K562 (cell line): Measurements from ENCODE around the gene MICALL2. TPM values are rescaled to one million over a fixed set of nuclear protein-coding genes. Genes with fewer than 3 reads are reported as not detected.

ENCODE experiments used
- C11orf30 ChIP-seq: fragments of 450-650 bp; IDR thresholded peaks from 2 replicates; pipeline ENCODE4 v1.6.1; 2016; ENCODE audit warnings: low read depth, mild to moderate bottlenecking
- DMBX1 ChIP-seq: fragments of 250-450 bp; sonication (Bioruptor Pico); IDR thresholded peaks from 2 replicates; pipeline ENCODE4 v1.8.0; 2022; ENCODE audit warnings: inconsistent platforms, mild to moderate bottlenecking, moderate library complexity, borderline replicate concordance
- KDM1A ChIP-seq, 2 experiments: fragments of 450-650 bp; IDR thresholded peaks; 2 replicates each; pipeline ENCODE4 v1.6.1; 2016; ENCODE audit warnings: mild to moderate bottlenecking in 2 of 2
- LEF1 ChIP-seq: fragments of 450-650 bp; IDR thresholded peaks from 2 replicates; pipeline ENCODE4 v1.6.1; 2016; ENCODE audit warnings: mild to moderate bottlenecking
- NONO ChIP-seq, 2 experiments: fragments of 200-400 bp in 1 of 2; fragments of 450-650 bp in 1 of 2; formaldehyde crosslinking in 1 of 2; IDR thresholded peaks; 2 replicates each; pipeline ENCODE4 v1.6.1; 2017; ENCODE audit warnings: low read depth in 2 of 2, mild to moderate bottlenecking in 2 of 2, moderate library complexity in 2 of 2, low read length in 1 of 2
- SMAD3 ChIP-seq: fragments of 450-650 bp; formaldehyde crosslinking; conservative IDR thresholded peaks from 2 replicates; pipeline ENCODE4 v1.4.0; 2020; ENCODE audit warnings: mild to moderate bottlenecking
- SREBF2 ChIP-seq: sonication (generic); formaldehyde crosslinking; IDR thresholded peaks from 2 replicates; pipeline ENCODE4 v1.4.0; 2020; ENCODE audit warnings: mild to moderate bottlenecking, missing genetic modification reagents
- STAT5B ChIP-seq: fragments of 250-450 bp; sonication (Bioruptor Pico); IDR thresholded peaks from 2 replicates; pipeline ENCODE4 v1.8.0; 2021; ENCODE audit warnings: mild to moderate bottlenecking, inconsistent platforms
- TAF9B ChIP-seq: fragments of 450-650 bp; IDR thresholded peaks from 2 replicates; pipeline ENCODE4 v1.6.1; 2018; ENCODE audit warnings: mild to moderate bottlenecking; ENCODE audit not compliant: partially characterized antibody
- TBP ChIP-seq: optimal IDR thresholded peaks from 2 replicates; pipeline ENCODE3; 2011; ENCODE audit warnings: low read depth, low read length, improper control_type of control experiment
- TFAM ChIP-seq: fragments of 250-450 bp; sonication (Bioruptor Pico); conservative IDR thresholded peaks from 2 replicates; pipeline ENCODE4 v1.5.0; 2021; ENCODE audit warnings: mild to moderate bottlenecking, moderate library complexity
- ZNF146 ChIP-seq: IDR thresholded peaks from one replicate; pipeline ENCODE4 v1.6.1; 2018; ENCODE audit warnings: missing compliant biosample characterization; ENCODE audit not compliant: unreplicated experiment
- ZNF41 ChIP-seq: fragments of 250-450 bp; sonication (Bioruptor Pico); conservative IDR thresholded peaks from 2 replicates; pipeline ENCODE4 v1.4.0; 2020; ENCODE audit warnings: mild to moderate bottlenecking
- ZNF699 ChIP-seq: fragments of 250-450 bp; sonication (Bioruptor Pico); IDR thresholded peaks from 2 replicates; pipeline ENCODE4 v1.8.0; 2021; ENCODE audit warnings: mild to moderate bottlenecking, moderate library complexity; ENCODE audit not compliant: insufficient replicate concordance
- polyA plus RNA-seq, 8 experiments: library from polyadenylated mRNA; depleted of rRNA in 4 of 8; stranded (reverse) in 5 of 8; unstranded in 3 of 8; fragments of >200 nt; fragmentation: Nextera tagmentation in 2 of 8; fragmentation: Illumina TruSeq in 1 of 8; extraction: Ambion mirVana in 2 of 8; extraction: Trizol in 1 of 8; gene quantifications; 2 replicates each; pipeline versions ENCODE4 v1.2.1 to v1.2.3, GENCODE V29; 2011 to 2014; ENCODE audit warnings: inconsistent platforms in 1 of 8, missing spikeins in 1 of 8
- total RNA-seq, 7 experiments: library from RNA; depleted of rRNA in 6 of 7; stranded (reverse); fragments of >200 nt in 6 of 7; fragmentation: Illumina TruSeq in 2 of 7; extraction: Trizol in 2 of 7; gene quantifications; 2 replicates each; pipeline versions ENCODE4 v1.2.1 to v1.2.3, GENCODE V29; 2011 to 2021; ENCODE audit warnings: low replicate concordance in 1 of 7
- TF ChIP-seq, protein P1 (sequence below): fragments of 250-450 bp; sonication (Bioruptor Pico); IDR thresholded peaks from 2 replicates; pipeline ENCODE4 v1.8.0; 2021; ENCODE audit warnings: mild to moderate bottlenecking, moderate library complexity
- TF ChIP-seq, protein P2 (sequence below): fragments of 250-450 bp; sonication (Bioruptor Pico); IDR thresholded peaks from 2 replicates; pipeline ENCODE4 v1.5.0; 2020; ENCODE audit warnings: mild to moderate bottlenecking
- TF ChIP-seq, protein P3 (sequence below): fragments of 250-450 bp; sonication (Bioruptor Pico); IDR thresholded peaks from 2 replicates; pipeline ENCODE4 v1.5.0; 2021; ENCODE audit warnings: mild to moderate bottlenecking, moderate library complexity
- TF ChIP-seq, protein P4 (sequence below): sonication (generic); formaldehyde crosslinking; IDR thresholded peaks from 2 replicates; pipeline ENCODE4 v1.8.0; 2022; ENCODE audit warnings: missing genetic modification reagents, mild to moderate bottlenecking, borderline replicate concordance
- TF ChIP-seq, protein P5 (sequence below): fragments of 200-800 bp; sonication (Bioruptor generic); IDR thresholded peaks from 2 replicates; pipeline ENCODE4 v1.6.1; 2017; ENCODE audit warnings: missing genetic modification characterization, missing compliant biosample characterization

MICALL2 gene
- total and polyA plus RNA-seq, 9 of the 15 experiments (the other 6 are each of a cell fraction or from before 2014, with no cell fraction given): 1.8 to 103 (median 17.0) TPM

DNA sequence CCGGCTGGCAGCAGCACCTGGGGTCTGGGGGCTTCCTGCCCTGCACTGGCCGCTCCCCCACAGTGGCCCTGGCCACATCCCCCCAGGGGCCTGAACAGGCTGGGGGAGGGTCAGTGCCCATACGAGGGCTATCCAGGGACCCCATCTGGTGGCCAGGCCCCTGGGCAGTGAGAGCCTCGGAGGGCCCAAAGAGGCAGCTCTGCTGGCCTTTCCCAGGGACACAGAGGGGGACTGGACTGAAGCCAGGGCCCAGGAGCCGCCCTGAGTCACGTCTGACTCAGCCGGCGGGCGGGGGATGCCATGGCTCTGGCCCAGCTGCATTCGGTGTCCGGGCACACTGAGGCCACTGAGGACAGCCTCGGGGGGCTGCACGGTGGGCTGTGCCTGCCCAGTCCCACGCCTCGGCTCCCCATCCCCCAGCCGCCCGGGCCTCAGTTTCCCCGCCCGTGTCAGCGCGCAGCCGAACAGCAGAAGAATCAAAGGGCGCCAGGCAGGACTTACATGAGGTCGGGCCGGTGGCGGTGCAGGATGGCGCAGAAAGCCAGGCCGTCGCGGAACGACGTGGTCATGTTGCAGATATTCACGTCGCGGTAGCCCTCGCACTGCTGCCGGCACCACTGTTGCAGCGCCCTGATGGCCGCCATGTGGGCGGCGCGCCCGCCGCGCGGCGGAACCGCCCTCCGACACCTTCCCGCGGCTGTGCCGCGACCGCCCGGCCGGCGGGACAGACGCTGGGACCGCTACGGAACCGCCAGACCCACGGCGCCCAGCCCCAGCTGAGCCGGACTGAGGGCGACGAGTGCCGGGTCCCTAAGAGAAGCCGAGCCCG lies at the start of gene MICALL2 (continued):
- TF ChIP-seq DMBX1 (CRISPR knock-in tag) (no peak), KDM1A (IDR thresholded peaks at IDR 0.05) (no peak), STAT5B (CRISPR knock-in tag) (no peak), C11orf30 (no peak; the same call in 1 of the 2 replicates), ZNF41 (CRISPR knock-in tag) (no peak), SREBF2 (CRISPR knock-in tag) (no peak), ZNF699 (CRISPR knock-in tag) (no peak), TAF9B (no peak), LEF1 (no peak), TFAM (CRISPR knock-in tag) (no peak), TBP (peak; percentile 74), NONO (IDR thresholded peaks at IDR 0.05; ENCODE audit: low read depth in 2 of 2, low read length in 1 of 2) (peak; percentile 30 to 98; a peak in 2 of 4 replicates), SMAD3 (CRISPR knock-in tag) (no peak), ZNF146 (CRISPR knock-in tag) (no peak)
- TF ChIP-seq, protein P1, sequence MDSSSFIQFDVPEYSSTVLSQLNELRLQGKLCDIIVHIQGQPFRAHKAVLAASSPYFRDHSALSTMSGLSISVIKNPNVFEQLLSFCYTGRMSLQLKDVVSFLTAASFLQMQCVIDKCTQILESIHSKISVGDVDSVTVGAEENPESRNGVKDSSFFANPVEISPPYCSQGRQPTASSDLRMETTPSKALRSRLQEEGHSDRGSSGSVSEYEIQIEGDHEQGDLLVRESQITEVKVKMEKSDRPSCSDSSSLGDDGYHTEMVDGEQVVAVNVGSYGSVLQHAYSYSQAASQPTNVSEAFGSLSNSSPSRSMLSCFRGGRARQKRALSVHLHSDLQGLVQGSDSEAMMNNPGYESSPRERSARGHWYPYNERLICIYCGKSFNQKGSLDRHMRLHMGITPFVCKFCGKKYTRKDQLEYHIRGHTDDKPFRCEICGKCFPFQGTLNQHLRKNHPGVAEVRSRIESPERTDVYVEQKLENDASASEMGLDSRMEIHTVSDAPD (CRISPR knock-in tag): no peak
- TF ChIP-seq, protein P2, sequence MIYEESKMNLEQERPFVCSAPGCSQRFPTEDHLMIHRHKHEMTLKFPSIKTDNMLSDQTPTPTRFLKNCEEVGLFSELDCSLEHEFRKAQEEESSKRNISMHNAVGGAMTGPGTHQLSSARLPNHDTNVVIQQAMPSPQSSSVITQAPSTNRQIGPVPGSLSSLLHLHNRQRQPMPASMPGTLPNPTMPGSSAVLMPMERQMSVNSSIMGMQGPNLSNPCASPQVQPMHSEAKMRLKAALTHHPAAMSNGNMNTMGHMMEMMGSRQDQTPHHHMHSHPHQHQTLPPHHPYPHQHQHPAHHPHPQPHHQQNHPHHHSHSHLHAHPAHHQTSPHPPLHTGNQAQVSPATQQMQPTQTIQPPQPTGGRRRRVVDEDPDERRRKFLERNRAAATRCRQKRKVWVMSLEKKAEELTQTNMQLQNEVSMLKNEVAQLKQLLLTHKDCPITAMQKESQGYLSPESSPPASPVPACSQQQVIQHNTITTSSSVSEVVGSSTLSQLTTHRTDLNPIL (CRISPR knock-in tag): no peak
- TF ChIP-seq, protein P3, sequence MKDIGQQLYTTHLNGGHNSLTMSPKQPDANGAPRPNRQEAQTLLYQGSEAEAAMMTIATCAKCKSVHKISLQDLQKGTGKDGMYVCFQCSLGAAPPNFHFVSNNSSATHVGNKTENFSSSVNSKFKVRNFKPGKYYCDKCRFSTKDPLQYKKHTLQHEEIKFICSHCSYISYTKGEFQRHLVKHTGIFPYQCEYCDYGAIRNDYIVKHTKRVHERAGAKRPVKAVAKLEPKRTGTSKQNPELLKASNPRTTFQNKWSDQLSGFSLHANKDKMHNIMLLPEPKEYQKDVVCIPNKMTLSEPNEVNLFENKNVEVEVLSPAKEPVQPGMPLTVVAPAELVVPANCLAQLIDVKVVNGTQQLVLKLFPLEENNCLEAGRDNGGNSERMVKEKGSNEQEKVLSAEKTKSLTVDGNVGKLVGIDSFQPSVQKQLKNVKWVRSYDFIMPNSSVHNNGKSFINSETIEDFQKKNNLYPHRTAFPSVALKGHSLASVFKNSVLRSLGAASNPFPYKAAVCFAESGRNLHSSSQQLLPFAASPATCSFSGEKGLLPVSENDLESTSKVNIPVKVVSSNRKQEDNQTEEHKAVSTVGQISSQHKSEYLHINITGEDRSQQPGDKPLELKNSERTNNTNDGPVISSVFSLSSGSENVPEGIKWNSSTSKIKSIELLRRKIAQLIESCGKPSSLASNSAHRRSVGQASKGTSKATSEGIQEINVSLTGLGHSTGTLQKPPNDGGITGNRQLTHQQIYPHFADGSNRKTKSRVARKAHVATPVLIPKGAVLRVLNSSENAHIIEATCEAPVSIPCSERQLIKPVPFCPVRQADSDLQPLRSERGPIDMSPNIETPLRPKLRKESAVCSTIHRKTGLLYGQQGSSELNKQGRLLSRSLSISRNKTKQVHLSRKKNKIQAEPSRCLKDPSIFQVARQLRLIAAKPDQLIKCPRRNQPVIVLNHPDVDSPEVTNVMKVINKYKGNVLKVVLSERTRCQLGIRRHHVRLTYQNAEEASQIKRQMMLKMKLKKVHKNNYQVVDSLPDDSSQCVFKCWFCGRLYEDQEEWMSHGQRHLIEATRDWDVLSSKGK (CRISPR knock-in tag): no peak
- TF ChIP-seq, protein P4, sequence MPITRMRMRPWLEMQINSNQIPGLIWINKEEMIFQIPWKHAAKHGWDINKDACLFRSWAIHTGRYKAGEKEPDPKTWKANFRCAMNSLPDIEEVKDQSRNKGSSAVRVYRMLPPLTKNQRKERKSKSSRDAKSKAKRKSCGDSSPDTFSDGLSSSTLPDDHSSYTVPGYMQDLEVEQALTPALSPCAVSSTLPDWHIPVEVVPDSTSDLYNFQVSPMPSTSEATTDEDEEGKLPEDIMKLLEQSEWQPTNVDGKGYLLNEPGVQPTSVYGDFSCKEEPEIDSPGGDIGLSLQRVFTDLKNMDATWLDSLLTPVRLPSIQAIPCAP: no peak
- TF ChIP-seq, protein P5, sequence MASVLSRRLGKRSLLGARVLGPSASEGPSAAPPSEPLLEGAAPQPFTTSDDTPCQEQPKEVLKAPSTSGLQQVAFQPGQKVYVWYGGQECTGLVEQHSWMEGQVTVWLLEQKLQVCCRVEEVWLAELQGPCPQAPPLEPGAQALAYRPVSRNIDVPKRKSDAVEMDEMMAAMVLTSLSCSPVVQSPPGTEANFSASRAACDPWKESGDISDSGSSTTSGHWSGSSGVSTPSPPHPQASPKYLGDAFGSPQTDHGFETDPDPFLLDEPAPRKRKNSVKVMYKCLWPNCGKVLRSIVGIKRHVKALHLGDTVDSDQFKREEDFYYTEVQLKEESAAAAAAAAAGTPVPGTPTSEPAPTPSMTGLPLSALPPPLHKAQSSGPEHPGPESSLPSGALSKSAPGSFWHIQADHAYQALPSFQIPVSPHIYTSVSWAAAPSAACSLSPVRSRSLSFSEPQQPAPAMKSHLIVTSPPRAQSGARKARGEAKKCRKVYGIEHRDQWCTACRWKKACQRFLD: peak; percentile 74; the same call in 1 of the 2 replicates
